ENCODE results near the gene UNC79.

The UNC79 gene

GRCh38 chr14:93757206-93757605 lies 326.5 kb downstream of the UNC79 start:
- no peak for DNase-seq

All from EL (cell line).